HepG2 (cell line): ENCODE measurements around the gene PRKCD. TPM values are rescaled to one million over a fixed set of nuclear protein-coding genes. Genes with fewer than 3 reads are reported as not detected.

Experiments used
- ATAC-seq: fragments of 200-7000 bp; cut with Tn5 transposase; 3 replicates; pipeline ENCODE4 v1.9.1; 2020; ENCODE audit warnings: mild to moderate bottlenecking, moderate library complexity
- BruUV-seq: library from RNA; stranded (reverse); fragments of 400-500 nt; replicated peaks from 2 replicates; lab custom pipeline; 2021; lab: Mats Ljungman, UMichigan
- CTCF ChIA-PET: fragments of 300-600 bp; formaldehyde crosslinking; extraction: SDS; loops from one replicate; lab custom pipeline; 2021; ENCODE audit warnings: low total read pairs, inconsistent platforms, low intra/inter-chr PET ratio; lab: Yijun Ruan, JAX
- POLR2A ChIA-PET: fragments of 350-600 bp; sonication (Branson Sonifier 250); formaldehyde crosslinking; loops from one replicate; lab custom pipeline; 2020; ENCODE audit warnings: antibody characterized with exemption, inconsistent platforms; lab: Yijun Ruan, JAX
- DNase-seq: peaks from one replicate; pipeline ENCODE4 v3.0.0-alpha.2; 2015; ENCODE audit warnings: low spot score
- FAIRE-seq: peaks from 3 replicates; lab custom pipeline; 2011; peaks lifted over from hg19 to GRCh38; lab: Jason Lieb, UNC
- H2AFZ ChIP-seq: one replicate; pipeline ENCODE4 v1.6.1; 2011; ENCODE audit warnings: low read length, inconsistent platforms
- H3K27ac ChIP-seq: fragments of 300-600 bp; 3 replicates; pipeline ENCODE4 v1.8.0; 2011; ENCODE audit warnings: mixed run types, mild to moderate bottlenecking, mixed read lengths, low read length, inconsistent platforms; ENCODE audit not compliant: insufficient read depth; ENCODE audit errors: extremely low read length
- H3K27me3 ChIP-seq, 2 experiments: fragments of 200-600 bp in 1 of 2; 2 replicates in 1 of 2; 3 replicates in 1 of 2; pipeline versions ENCODE4 v1.6.0 to v1.8.0; 2011; ENCODE audit warnings: low read length in 2 of 2, mild to moderate bottlenecking in 2 of 2, moderate library complexity in 2 of 2, inconsistent platforms in 1 of 2; ENCODE audit not compliant: insufficient read depth in 2 of 2, control insufficient read depth in 1 of 2
- H3K36me3 ChIP-seq, 2 experiments: fragments of 200-600 bp in 1 of 2; replicated peaks in 1 of 2; 2 replicates in 1 of 2; 3 replicates in 1 of 2; pipeline versions ENCODE4 v1.5.1 to v1.8.0; 2011; ENCODE audit warnings: low read length in 2 of 2, inconsistent platforms in 1 of 2; ENCODE audit not compliant: insufficient read depth in 2 of 2, control insufficient read depth in 1 of 2
- H3K4me1 ChIP-seq: 2 replicates; pipeline ENCODE4 v1.5.1; 2012; ENCODE audit warnings: low read length, inconsistent platforms; ENCODE audit not compliant: insufficient read depth
- H3K4me2 ChIP-seq: 2 replicates; pipeline ENCODE4 v1.6.0; 2011; ENCODE audit warnings: low read depth, low read length, inconsistent platforms
- H3K4me3 ChIP-seq, 3 experiments: fragments of 200-600 bp in 1 of 3; sonication (generic), shearing (Covaris generic) in 1 of 3; replicated peaks in 1 of 3; 2 replicates each; pipeline ENCODE4 v1.5.1; 2011 to 2016; ENCODE audit warnings: low read length in 3 of 3, inconsistent platforms in 2 of 3, low read depth in 2 of 3, mild to moderate bottlenecking in 2 of 3, control low read depth in 1 of 3, mixed read lengths in 1 of 3; ENCODE audit not compliant: insufficient read depth in 1 of 3
- H3K79me2 ChIP-seq: one replicate; pipeline ENCODE4 v1.6.1; 2011; ENCODE audit warnings: low read length, inconsistent platforms; ENCODE audit not compliant: insufficient read depth
- H3K9ac ChIP-seq: 2 replicates; pipeline ENCODE4 v1.6.0; 2011; ENCODE audit warnings: mild to moderate bottlenecking, low read depth, low read length, inconsistent platforms; ENCODE audit not compliant: insufficient read depth
- H3K9me3 ChIP-seq: 2 replicates; pipeline ENCODE4 v1.5.1; 2012; ENCODE audit warnings: mild to moderate bottlenecking, low read length
- H4K20me1 ChIP-seq: 2 replicates; pipeline ENCODE4 v1.6.0; 2011; ENCODE audit warnings: inconsistent platforms, mild to moderate bottlenecking, low read length, moderate library complexity; ENCODE audit not compliant: insufficient read depth
- BHLHE40 ChIP-seq: IDR thresholded peaks from 2 replicates; pipeline ENCODE4 v1.6.1; 2011; ENCODE audit warnings: low read length, improper control_type of control experiment
- MNT ChIP-seq: fragments of 450-650 bp; IDR thresholded peaks from 2 replicates; pipeline ENCODE4 v1.6.1; 2016
- MYC ChIP-seq: sonication (generic); formaldehyde crosslinking; IDR thresholded peaks from 2 replicates; pipeline ENCODE4 v1.9.0; 2021; ENCODE audit warnings: missing genetic modification reagents, borderline replicate concordance
- ZNF24 ChIP-seq: fragments of 450-650 bp; IDR thresholded peaks from 2 replicates; pipeline ENCODE4 v1.6.1; 2017; ENCODE audit warnings: antibody characterized with exemption, mild to moderate bottlenecking
- WGBS: methylation state at CpG from one replicate; pipeline ENCODE4 v1.1.6; 2017; ENCODE audit warnings: low lambda C conversion rate; 5-methylcytosine and 5-hydroxymethylcytosine counted together
- in situ Hi-C: cut with HindIII; loops from 2 replicates; pipeline ENCODE4 v1.10.0; 2017; ENCODE audit warnings: low pct_unique_long_range_greater_than_20kb; ENCODE audit not compliant: extremely low pct_ligation_motif_present
- intact Hi-C: fragments of 100-400 bp; cut with micrococcal nuclease; formaldehyde crosslinking; loops from one replicate; pipeline ENCODE4 v1.10.0; 2022; ENCODE audit not compliant: unreplicated experiment
- polyA plus RNA-seq, 8 experiments: library from polyadenylated mRNA; depleted of rRNA in 3 of 8; stranded (reverse) in 7 of 8; unstranded in 1 of 8; fragments of >200 nt; fragmentation: Illumina TruSeq in 4 of 8; extraction: Trizol in 4 of 8; gene quantifications; 2 replicates each; pipeline versions ENCODE4 v1.2.1 to v1.2.3, GENCODE V29; 2011 to 2016; ENCODE audit warnings: low read depth in 4 of 8, missing spikeins in 1 of 8, mixed read lengths in 1 of 8; ENCODE audit not compliant: insufficient read depth in 1 of 8
- total RNA-seq, 5 experiments: library from RNA; depleted of rRNA; stranded (reverse); fragments of >200 nt; fragmentation: Illumina TruSeq; extraction: Trizol; gene quantifications; 2 replicates each; pipeline ENCODE4 v1.2.3, GENCODE V29; 2016; ENCODE audit warnings: low read depth in 1 of 5
- TF ChIP-seq, protein P1 (sequence below), 2 experiments: sonication (generic) in 1 of 2; formaldehyde crosslinking in 1 of 2; IDR thresholded peaks; 2 replicates each; pipeline versions ENCODE4 v1.5.1 to v1.6.1; 2011 to 2020; ENCODE audit warnings: borderline replicate concordance in 1 of 2, low read depth in 1 of 2, low read length in 1 of 2, mild to moderate bottlenecking in 1 of 2, missing genetic modification reagents in 1 of 2, moderate library complexity in 1 of 2

The PRKCD gene
- total and polyA plus RNA-seq, 2 of the 13 experiments (the other 11 are each of a cell fraction or from before 2014, with no cell fraction given) = 1.6 to 40.7 TPM

DNA sequence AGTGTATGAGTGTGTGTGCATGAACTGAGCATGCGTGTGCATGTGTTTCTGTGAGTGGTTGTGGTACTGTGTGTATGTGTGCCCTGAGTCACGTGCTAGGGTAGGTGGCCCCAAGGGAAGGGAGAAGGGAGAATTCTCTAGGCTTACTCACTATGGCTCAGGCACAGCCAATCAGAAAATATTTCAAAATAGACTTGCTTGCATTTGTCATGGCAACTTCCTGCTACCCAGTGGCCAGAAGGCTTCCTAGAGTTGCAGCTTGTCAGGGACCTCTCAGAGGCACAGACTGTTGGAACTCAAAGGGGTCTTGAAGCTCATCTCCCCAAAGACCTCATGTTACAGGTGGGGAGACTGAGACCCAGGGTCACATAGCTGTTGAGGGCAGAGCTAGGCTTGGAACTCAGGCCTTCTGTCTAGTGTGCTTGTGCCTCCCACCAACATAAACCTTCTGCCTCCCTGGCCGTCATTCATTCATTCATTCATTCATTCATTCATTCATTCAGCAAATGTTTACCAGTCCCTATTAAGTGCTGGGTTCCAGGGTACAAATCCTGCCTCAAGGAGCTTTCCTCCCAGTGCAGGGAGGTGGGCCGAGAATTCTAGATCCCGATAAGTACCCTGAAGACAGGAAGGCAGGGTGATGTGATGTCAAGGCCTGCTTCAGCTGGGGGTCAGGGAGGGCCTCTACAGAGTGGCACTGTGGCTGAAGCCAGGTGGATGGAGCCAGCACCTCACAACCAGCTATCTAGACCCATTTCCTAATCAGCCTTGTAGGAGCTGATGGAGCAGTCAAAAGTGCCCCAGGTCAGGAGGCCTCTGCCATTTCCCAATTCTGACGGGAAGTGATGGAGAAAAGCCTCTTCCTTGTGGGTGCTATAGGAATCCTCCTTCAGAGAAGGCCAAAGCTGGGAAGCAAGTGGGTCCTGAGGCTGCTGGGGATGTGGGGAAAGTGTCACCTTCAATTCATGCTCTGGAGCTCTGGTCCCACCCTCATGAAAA is 19.9 kb upstream of the PRKCD start:
- CTCF ChIA-PET = no interaction called here
- FAIRE-seq (no peak), DNase-seq (no peak), ATAC-seq (no peak; the same call in 2 of the 3 replicates)
- POLR2A ChIA-PET = interaction anchor here (0.8 to 3.4 kb wide), 4 partner anchors 9 to 55 kb away, joined by 3 to 18 read pairs (median 3); partner anchors contain the start of gene PRKCD
- Histone ChIP-seq H3K4me3 (no peak overlapping the region), H3K4me1 (peaks cover 62% of the 10 kb centered on the region), H3K27ac (no peak overlapping the region), H3K9me3 (no peaks in the 10 kb centered on the region), H3K36me3 (no peaks in the 10 kb centered on the region), H3K9ac (no peak overlapping the region), H3K79me2 (no peaks in the 10 kb centered on the region), H3K4me2 (no peak overlapping the region), H3K27me3 (peaks cover 0 to 35% of the 10 kb centered on the region in 2 experiments; a peak in 3 of 5 replicates), H4K20me1 (no peaks in the 10 kb centered on the region), H2AFZ (no peak overlapping the region)
- TF ChIP-seq MYC (CRISPR knock-in tag) (no peak), ZNF24 (peak; percentile 63; the same call in 1 of the 2 replicates), BHLHE40 (peak; percentile 90), MNT (peak; percentile 39; the same call in 1 of the 2 replicates)
- TF ChIP-seq, protein P1, sequence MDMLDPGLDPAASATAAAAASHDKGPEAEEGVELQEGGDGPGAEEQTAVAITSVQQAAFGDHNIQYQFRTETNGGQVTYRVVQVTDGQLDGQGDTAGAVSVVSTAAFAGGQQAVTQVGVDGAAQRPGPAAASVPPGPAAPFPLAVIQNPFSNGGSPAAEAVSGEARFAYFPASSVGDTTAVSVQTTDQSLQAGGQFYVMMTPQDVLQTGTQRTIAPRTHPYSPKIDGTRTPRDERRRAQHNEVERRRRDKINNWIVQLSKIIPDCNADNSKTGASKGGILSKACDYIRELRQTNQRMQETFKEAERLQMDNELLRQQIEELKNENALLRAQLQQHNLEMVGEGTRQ (IDR thresholded peaks at IDR 0.05; ENCODE audit: low read depth, low read length) = 0 out of 2 replicates have a peak, but pooled peaks have one; percentile 49
- TF ChIP-seq, protein P1 (CRISPR knock-in tag; IDR thresholded peaks at IDR 0.05; ENCODE audit: borderline replicate concordance) = 0 out of 2 replicates have a peak, but pooled peaks have one; percentile 2
- intact Hi-C loops (no loop called here), in situ Hi-C loops (no loop called here)
- WGBS = 19% methylated on average over 6 of the region's 6 CpGs
- no TSS peak for BruUV-seq
